Neural crest cell (in vitro differentiated cells): Measurements from ENCODE around the gene CCDC185. TPM values are rescaled to one million over a fixed set of nuclear protein-coding genes. Genes with fewer than 3 reads are reported as not detected.

Source experiments
- DNase-seq: peaks from one replicate; pipeline ENCODE4 v3.0.0; 2021; ENCODE audit warnings: low read depth, mixed read lengths, low spot score
- H3K27ac Mint-ChIP-seq: one replicate; pipeline ENCODE4 v1.8.0; 2021; ENCODE audit warnings: mild to moderate bottlenecking, mixed read lengths; ENCODE audit not compliant: unreplicated experiment
- H3K27me3 Mint-ChIP-seq: 2 replicates; pipeline ENCODE4 v1.8.0; 2021; ENCODE audit warnings: low read depth, mild to moderate bottlenecking, mixed read lengths
- H3K36me3 Mint-ChIP-seq: 2 replicates; pipeline ENCODE4 v1.8.0; 2021; ENCODE audit warnings: low read depth, mild to moderate bottlenecking, mixed read lengths
- H3K4me1 Mint-ChIP-seq: 2 replicates; pipeline ENCODE4 v1.8.0; 2021; ENCODE audit warnings: mixed read lengths
- H3K4me3 Mint-ChIP-seq: one replicate; pipeline ENCODE4 v1.8.0; 2021; ENCODE audit warnings: mild to moderate bottlenecking, mixed read lengths
- H3K9me3 Mint-ChIP-seq: 2 replicates; pipeline ENCODE4 v1.8.0; 2021; ENCODE audit warnings: mixed read lengths
- CTCF ChIP-seq: fragments of 200-600 bp; sonication (generic); conservative IDR thresholded peaks from 2 replicates; pipeline ENCODE4 v1.5.0; 2021; ENCODE audit warnings: antibody characterized with exemption, mild to moderate bottlenecking
- total RNA-seq: library from RNA; stranded (reverse); gene quantifications from 2 replicates; pipeline ENCODE4 v1.2.1, GENCODE V29; 2021

CCDC185 gene
- total RNA-seq, 1 donor from 2014 or later: not detected

- DNase-seq: no peak
- no peaks in the 10 kb centered on the region for H3K9me3 Mint-ChIP-seq
Observed at GRCh38 chr1:223417903-223418663, 24.9 kb downstream of the CCDC185 start.

GRCh38 chr1:223419115-223419514 is 25.9 kb downstream of the CCDC185 start:
- H3K4me3 Mint-ChIP-seq: no peak overlapping the region
- no peaks in the 10 kb centered on the region for H3K4me1 Mint-ChIP-seq
- no peak for TF ChIP-seq CTCF
- no peaks in the 10 kb centered on the region for H3K9me3 Mint-ChIP-seq
- DNase-seq: no peak
- H3K36me3 Mint-ChIP-seq: no peaks in the 10 kb centered on the region
- no peak overlapping the region for H3K27ac Mint-ChIP-seq
- no peaks in the 10 kb centered on the region for H3K27me3 Mint-ChIP-seq

More at GRCh38 chr1:223417903-223418663, 24.9 kb downstream of the CCDC185 start:
- Mint-ChIP-seq H3K36me3 (no peaks in the 10 kb centered on the region), H3K27ac (no peak overlapping the region), H3K4me3 (no peak overlapping the region), H3K4me1 (no peaks in the 10 kb centered on the region), H3K27me3 (no peaks in the 10 kb centered on the region)
- no peak for TF ChIP-seq CTCF

GRCh38 chr1:223419561-223419960 is 26.3 kb downstream of the CCDC185 start:
- Mint-ChIP-seq H3K9me3 (no peaks in the 10 kb centered on the region), H3K36me3 (no peaks in the 10 kb centered on the region), H3K4me1 (no peaks in the 10 kb centered on the region), H3K27ac (no peak overlapping the region), H3K4me3 (no peak overlapping the region), H3K27me3 (no peaks in the 10 kb centered on the region)
- DNase-seq: no peak
- TF ChIP-seq CTCF: no peak

- no peaks in the 10 kb centered on the region for H3K4me1 Mint-ChIP-seq
- H3K9me3 Mint-ChIP-seq: no peaks in the 10 kb centered on the region
- H3K4me3 Mint-ChIP-seq: no peak overlapping the region
- H3K27ac Mint-ChIP-seq: no peak overlapping the region
- no peaks in the 10 kb centered on the region for H3K36me3 Mint-ChIP-seq
- peaks cover 2% of the 10 kb centered on the region for H3K27me3 Mint-ChIP-seq
- no peak for DNase-seq
- TF ChIP-seq CTCF: no peak
Observed at GRCh38 chr1:223421025-223421424, 27.8 kb downstream of the CCDC185 start.

- TF ChIP-seq CTCF: no peak
- no peak for DNase-seq
- H3K4me1 Mint-ChIP-seq: no peaks in the 10 kb centered on the region
- H3K9me3 Mint-ChIP-seq: no peaks in the 10 kb centered on the region
- no peaks in the 10 kb centered on the region for H3K36me3 Mint-ChIP-seq
- peak overlapping the region; percentile 59 for H3K27ac Mint-ChIP-seq
- H3K27me3 Mint-ChIP-seq: peaks cover 2% of the 10 kb centered on the region
- H3K4me3 Mint-ChIP-seq: no peak overlapping the region
Observed at GRCh38 chr1:223421676-223422075, 28.5 kb downstream of the CCDC185 start.
